T-helper 9 cell (primary cell): Measurements from ENCODE around the gene OTOG.
A peak's percentile ranks its signal among the peaks of the same experiment; 100 is the strongest.

Experiments
- DNase-seq: peaks from one replicate; pipeline ENCODE4 v3.0.0-alpha.2; 2020

OTOG gene

GRCh38 chr11:17521106-17521900 lies 25.8 kb upstream of the OTOG start:
- no peak for DNase-seq

DNA sequence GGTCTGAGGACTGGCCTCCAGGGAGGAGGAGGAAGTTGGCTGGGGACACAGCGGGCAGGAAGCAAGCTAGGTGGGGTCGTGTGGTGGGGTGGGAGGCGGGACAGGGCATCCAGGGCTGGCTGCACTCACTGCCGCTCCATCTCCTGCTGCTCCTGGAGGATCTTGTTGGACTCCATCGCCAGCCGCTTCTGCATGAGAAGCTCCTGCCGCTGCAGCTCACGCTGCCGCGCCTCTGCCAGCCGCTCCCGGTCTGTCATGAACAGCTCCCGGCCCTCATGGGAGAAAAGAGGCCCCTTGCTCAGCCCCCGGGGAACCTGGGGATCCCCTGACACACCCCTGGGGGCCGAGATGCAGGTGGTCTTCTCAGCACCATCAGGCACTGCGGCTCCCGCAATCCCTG lies 24.4 kb upstream of the OTOG start:
- DNase-seq: no peak

- DNase-seq: no peak
Observed at GRCh38 chr11:17524221-17524620, 22.8 kb upstream of the OTOG start.

DNA sequence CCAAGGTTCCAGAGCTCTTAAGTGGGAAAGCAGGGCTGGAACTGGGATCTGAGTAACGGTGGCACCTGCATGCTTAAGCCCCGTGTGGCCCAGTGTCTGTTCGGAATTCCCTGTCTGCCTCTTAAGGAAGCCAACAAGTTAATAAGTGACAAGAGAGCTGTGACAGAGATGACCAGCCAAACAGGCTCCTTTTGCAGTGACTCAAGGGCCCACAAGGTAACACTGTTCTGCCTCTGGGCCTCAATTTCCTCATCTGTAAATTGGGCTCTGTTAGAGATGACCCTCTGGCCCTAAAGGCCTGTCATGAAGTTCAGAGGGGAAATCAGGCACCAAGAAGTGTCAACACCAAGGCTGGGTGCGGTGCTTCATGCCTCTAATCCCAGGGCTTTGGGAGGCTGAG lies 21.5 kb upstream of the OTOG start:
- no peak for DNase-seq

GRCh38 chr11:17526326-17526725 lies 20.7 kb upstream of the OTOG start:
- no peak for DNase-seq

GRCh38 chr11:17526931-17527627 lies 20.0 kb upstream of the OTOG start:
- DNase-seq: no peak

DNA sequence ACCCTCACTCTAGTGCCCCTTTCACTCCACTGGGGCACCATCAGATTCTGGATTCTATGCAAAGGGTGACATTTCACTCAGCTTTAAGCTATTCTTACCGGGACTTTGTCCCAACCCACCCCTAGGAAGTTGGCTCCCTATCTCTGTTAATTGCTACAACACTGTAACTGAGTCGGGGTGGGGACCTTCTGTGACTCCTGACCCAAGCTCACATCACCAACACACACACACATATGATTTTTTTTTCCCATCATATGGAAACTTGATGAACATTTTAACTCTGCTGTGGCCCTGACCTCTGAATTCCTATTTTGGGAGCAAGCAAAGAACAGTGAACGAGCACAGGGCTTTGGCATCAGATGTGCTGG lies 19.4 kb upstream of the OTOG start:
- no peak for DNase-seq

DNA sequence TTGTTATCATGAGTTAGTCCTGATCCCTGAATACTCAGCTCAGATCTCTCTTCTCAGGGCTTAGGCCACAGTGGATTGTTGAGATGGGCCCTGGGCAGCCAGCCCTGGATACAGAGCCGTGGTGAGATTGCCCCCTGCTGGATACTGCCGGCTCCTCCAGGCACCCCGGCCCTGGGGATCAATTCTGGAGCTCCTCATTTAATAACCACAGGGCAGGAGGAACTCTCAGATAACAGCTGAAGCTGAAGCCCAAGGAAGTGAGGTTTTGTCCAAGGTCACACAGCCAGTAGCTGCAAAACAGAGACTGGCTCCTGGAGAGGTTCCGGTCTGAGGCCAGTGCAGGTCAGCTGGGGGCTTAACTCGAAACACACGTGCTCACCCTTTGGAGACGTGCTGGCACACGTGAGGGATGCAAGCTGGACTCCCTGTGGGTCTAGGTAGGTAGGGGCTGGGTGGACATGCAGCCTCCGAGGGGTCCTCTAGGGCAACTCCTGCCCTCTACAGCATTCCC lies 18.8 kb upstream of the OTOG start:
- DNase-seq: peak; percentile 34

DNA sequence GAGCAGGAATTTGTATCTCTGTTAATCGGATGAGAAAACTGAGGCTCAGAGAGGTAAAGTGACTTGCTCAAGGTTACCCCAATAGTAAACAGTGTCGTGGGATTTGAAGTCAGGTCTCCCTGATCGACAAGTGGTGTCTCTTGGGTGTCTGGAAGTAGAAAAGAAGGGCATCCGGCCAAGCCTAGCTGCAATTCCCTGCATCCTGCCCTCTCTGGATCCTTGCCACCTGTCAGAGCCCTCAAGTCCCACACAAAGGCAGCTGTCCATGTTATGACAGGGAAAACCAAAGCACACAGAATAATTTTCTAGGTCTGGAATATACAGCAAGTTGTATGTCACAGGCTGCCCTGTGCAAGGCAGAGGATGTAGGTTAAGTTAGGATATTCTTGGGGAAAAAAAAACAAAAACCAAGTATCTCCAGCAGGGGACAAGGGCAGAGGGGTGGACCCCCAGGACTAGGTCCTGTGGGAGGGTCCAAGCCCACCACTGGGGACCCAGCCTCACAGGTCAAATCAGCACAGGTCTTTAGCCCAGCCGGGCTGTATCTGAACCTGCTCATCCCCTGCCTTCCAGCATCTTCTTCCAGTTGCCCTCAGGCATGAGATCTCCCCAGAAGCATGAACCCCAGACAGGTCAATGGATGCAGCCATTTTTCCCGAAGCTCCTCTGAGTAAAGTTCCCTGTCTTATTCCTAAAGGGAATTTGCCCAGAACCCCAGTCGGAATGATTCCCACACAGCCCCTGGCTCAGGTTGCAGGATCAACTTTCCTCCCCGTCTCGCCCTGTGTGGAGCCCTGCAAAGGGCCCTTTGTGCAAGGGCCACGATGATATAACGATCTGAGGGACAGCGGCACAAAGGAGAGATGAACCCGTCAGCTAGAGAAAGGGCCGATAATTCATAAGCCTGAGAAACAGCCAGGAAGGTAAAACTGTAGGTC lies 17.9 kb upstream of the OTOG start:
- DNase-seq: no peak

DNA sequence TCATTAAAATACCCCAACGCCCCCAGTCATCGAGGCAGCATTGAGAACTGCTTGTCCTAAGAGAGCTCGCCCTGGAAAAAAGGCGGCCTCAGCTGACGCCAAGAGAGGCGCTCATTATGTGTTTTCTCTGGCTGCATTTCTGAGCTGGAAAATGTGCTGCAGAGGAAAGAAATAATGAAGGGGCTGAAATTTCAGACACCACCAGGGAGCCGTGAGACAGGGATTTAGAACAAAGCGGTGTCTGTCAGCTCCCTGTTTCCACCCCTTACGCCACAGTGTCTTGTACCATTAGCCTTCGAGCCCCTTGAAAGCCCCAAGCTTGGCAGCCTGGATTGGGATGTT lies 17.2 kb upstream of the OTOG start:
- DNase-seq: no peak

DNA sequence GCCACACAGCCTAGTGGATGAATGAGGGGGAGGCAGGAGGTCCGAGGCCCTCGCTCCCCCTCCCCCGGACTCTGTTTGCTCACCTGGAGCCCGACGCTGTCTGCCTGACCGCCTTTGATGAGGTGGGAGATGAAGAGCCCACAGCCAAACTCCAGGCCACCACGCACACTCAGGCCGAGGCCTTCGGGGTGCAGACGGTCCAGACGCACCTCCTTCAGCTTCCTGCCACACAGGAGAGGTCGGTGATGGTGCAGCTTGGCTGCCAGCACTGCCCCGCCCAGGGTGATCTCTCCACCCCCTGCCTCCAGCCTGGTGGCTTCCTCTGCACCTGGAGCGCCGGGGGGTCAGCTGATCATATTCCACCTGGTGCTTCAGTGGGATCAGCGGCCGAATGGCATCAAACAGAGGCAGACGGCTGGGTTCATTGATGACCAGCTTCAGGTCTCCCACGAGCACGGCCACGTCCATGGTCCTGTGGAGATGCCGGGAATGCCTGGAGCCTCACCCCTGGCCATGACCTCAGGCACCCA lies 15.9 kb upstream of the OTOG start:
- DNase-seq: no peak

- no peak for DNase-seq
Observed at GRCh38 chr11:17531636-17532113, 15.4 kb upstream of the OTOG start.

DNA sequence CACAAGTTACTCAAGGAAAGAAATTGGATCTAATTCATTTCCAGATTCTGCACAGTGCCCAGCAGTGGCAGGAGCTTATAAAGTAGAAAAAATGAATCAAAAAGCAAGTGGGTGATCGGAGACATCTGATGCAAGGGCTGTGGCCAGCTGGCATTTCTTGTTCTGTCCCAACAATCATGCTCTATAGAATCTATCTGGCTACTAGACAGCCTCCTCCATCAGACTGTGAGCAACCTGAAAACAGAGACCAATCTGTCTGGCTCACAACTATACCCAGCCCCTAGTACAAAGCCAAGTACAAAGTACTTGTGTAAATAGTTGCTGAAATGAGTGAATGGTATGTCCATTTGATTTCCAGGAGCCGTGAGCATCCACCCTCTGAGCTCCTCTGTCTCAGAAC lies 14.3 kb upstream of the OTOG start:
- DNase-seq: no peak

- no peak for DNase-seq
Observed at GRCh38 chr11:17533341-17533740, 13.7 kb upstream of the OTOG start.

- DNase-seq: no peak
Observed at GRCh38 chr11:17533778-17534415, 13.2 kb upstream of the OTOG start.

- DNase-seq: no peak
Observed at GRCh38 chr11:17535488-17535887, 11.6 kb upstream of the OTOG start.

- no peak for DNase-seq
Observed at GRCh38 chr11:17537261-17537660, 9.8 kb upstream of the OTOG start.

- DNase-seq: no peak
Observed at GRCh38 chr11:17538054-17538453, 9.0 kb upstream of the OTOG start.

GRCh38 chr11:17538731-17539130 lies 8.3 kb upstream of the OTOG start:
- DNase-seq: no peak

DNA sequence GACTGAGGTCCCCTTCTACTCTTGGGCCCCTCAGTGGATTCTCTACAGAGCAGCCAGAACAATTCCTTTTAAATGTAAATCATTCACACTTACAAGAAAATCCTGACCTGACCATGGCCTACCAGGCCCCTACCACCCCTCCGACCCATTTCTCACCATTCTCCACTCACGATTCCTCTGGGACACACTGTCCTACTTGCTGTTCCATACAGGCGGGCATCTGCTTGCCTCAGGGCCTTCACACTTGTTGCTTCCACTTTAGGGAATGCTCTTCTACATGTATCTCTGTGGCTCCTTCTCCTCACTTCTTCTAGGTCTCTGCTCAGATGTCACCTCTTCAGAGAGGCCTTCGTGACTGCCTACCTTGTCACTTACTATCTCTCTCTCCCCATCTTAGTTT lies 6.3 kb upstream of the OTOG start:
- no peak for DNase-seq

DNA sequence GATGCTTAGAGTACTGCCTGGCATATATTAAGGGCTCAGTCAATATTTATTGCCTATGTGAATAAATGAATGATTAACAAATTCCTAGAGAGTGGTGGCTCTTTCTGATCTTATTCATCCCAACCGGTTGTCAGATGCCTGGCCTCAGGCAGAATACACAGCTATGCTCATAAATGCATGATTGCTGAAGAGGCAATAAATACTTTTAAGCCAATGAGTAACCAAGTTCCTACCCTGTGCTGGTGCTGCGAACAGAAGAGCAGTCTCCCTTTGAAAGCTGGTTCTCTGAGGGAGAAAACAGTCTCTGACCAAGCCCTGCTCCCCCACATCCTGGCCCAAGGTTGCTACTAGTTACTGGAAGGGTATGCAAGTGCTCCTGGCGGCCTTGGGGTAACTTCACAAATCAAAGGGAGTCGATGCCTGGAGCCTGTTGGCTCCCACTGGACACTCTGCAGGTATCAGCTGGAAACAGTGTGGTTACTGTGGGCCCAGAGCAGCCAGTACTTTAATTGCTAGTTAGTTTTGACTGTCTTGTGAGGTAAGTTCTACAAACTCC lies 5.7 kb upstream of the OTOG start:
- DNase-seq: no peak

DNA sequence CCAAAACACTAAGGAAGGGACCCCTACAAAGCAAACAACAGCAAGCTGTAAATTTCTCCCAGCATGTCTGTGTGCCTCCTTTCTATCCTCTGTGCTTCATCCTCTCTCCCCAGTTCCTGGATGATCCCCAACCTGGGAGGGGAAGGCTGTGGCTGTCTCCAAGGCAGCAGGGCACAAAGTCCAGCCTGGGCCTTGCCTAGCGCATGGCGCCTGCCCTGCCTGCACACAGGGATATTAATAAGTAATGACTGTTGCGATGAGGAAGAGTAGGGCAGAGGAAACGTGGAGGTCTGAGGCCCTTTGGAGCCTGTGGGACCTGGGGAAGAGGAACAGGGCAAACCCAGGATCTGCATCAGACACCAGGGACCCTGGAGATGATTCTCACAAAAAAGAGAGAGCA lies 4.8 kb upstream of the OTOG start:
- DNase-seq: no peak
